A673 (cell line): Measurements from ENCODE around the gene SKI.
"Not testable (repeated sequence)": the region's sequence is repeated elsewhere in the genome, so short reads cannot be mapped to it uniquely, and the experiment has no call there.

Experiments used
- EZH2 ChIP-seq: fragments of 200-600 bp; sonication (generic); IDR thresholded peaks from 2 replicates; pipeline ENCODE4 v1.6.1; 2017; ENCODE audit warnings: borderline replicate concordance, low read depth, mild to moderate bottlenecking, mixed read lengths, antibody characterized with exemption, low read length; ENCODE audit not compliant: poor library complexity, severe bottlenecking
- TF ChIP-seq, protein P1 (sequence below): fragments of 300-800, 200-600 bp; sonication (generic); conservative IDR thresholded peaks from 2 replicates; pipeline ENCODE4 v1.5.1; 2017; ENCODE audit warnings: low read depth, mild to moderate bottlenecking, antibody characterized with exemption, low read length, moderate library complexity, mixed read lengths

DNA sequence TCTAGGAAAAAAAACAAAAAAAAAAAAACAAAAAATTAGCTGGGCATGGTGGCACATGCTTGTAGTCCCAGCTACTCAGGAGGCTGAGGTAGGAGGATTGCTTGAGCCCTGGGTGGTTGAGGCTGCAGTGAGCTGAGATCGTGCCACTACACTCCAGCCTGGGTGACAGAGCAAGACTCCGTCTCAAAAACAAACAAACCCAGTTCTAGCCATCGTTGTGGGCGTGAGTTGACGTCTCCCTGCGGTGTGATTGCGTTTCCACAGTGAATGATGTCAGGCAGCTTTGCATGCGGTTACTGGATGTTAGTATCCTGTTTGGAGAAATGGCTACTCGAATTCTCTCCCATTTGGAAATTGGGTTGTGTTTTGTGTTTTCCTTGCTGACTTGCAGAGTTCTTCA lies 68.1 kb downstream of the SKI start:
- TF ChIP-seq, protein P1, sequence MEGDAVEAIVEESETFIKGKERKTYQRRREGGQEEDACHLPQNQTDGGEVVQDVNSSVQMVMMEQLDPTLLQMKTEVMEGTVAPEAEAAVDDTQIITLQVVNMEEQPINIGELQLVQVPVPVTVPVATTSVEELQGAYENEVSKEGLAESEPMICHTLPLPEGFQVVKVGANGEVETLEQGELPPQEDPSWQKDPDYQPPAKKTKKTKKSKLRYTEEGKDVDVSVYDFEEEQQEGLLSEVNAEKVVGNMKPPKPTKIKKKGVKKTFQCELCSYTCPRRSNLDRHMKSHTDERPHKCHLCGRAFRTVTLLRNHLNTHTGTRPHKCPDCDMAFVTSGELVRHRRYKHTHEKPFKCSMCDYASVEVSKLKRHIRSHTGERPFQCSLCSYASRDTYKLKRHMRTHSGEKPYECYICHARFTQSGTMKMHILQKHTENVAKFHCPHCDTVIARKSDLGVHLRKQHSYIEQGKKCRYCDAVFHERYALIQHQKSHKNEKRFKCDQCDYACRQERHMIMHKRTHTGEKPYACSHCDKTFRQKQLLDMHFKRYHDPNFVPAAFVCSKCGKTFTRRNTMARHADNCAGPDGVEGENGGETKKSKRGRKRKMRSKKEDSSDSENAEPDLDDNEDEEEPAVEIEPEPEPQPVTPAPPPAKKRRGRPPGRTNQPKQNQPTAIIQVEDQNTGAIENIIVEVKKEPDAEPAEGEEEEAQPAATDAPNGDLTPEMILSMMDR = not testable (repeated sequence)
- TF ChIP-seq EZH2 = not testable (repeated sequence)
